RWPE2 (cell line): ENCODE data around the gene TSHZ2.

Source experiments
- ATAC-seq: fragments of 200-7000 bp; cut with Tn5 transposase; 3 replicates; pipeline ENCODE4 v1.9.1; 2021; ENCODE audit warnings: low read depth
- DNase-seq: peaks from one replicate; pipeline ENCODE4 v3.0.0-alpha.2; 2020; ENCODE audit warnings: low spot score
- H3K27ac ChIP-seq: fragments of 450-650 bp; 2 replicates; pipeline ENCODE4 v1.5.1; 2017; ENCODE audit warnings: mild to moderate bottlenecking; ENCODE audit not compliant: poor library complexity, severe bottlenecking
- H3K27me3 ChIP-seq: fragments of 250-450 bp; sonication (Bioruptor Pico); 2 replicates; pipeline ENCODE4 v1.5.1; 2021; ENCODE audit warnings: mild to moderate bottlenecking, moderate library complexity; ENCODE audit not compliant: insufficient read depth, poor library complexity, severe bottlenecking
- H3K36me3 ChIP-seq: fragments of 250-450 bp; sonication (Bioruptor Pico); 2 replicates; pipeline ENCODE4 v1.5.1; 2020; ENCODE audit warnings: low read depth, mild to moderate bottlenecking, moderate library complexity
- H3K4me1 ChIP-seq: fragments of 250-450 bp; sonication (Bioruptor Pico); 2 replicates; pipeline ENCODE4 v1.5.1; 2021; ENCODE audit warnings: mild to moderate bottlenecking, moderate library complexity; ENCODE audit not compliant: insufficient read depth, poor library complexity, severe bottlenecking
- H3K4me3 ChIP-seq: fragments of 250-450 bp; sonication (Bioruptor Pico); 2 replicates; pipeline ENCODE4 v1.5.1; 2021; ENCODE audit warnings: mild to moderate bottlenecking, moderate library complexity; ENCODE audit not compliant: severe bottlenecking
- H3K9me3 ChIP-seq: fragments of 250-450 bp; sonication (Bioruptor Pico); 2 replicates; pipeline ENCODE4 v1.5.1; 2021; ENCODE audit warnings: mild to moderate bottlenecking, moderate library complexity; ENCODE audit not compliant: severe bottlenecking
- TF ChIP-seq, protein P1 (sequence below): fragments of 450-650 bp; IDR thresholded peaks from one replicate; pipeline ENCODE4 v1.5.1; 2017; ENCODE audit warnings: mild to moderate bottlenecking, moderate library complexity; ENCODE audit not compliant: poor library complexity, severe bottlenecking

Gene TSHZ2

DNA sequence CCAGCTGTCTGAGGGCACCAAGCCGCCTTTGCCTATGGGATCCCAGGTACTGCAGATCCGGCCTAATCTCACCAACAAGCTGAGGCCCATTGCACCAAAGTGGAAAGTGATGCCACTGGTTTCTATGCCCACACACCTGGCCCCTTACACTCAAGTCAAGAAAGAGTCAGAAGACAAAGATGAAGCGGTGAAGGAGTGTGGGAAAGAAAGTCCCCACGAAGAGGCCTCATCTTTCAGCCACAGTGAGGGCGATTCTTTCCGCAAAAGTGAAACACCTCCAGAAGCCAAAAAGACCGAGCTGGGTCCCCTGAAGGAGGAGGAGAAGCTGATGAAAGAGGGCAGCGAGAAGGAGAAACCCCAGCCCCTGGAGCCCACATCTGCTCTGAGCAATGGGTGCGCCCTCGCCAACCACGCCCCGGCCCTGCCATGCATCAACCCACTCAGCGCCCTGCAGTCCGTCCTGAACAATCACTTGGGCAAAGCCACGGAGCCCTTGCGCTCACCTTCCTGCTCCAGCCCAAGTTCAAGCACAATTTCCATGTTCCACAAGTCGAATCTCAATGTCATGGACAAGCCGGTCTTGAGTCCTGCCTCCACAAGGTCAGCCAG lies 283.0 kb downstream of the TSHZ2 start:
- Histone ChIP-seq H3K27ac (no peak overlapping the region), H3K27me3 (peaks cover 10% of the 10 kb centered on the region), H3K4me1 (no peaks in the 10 kb centered on the region), H3K36me3 (no peaks in the 10 kb centered on the region), H3K9me3 (no peaks in the 10 kb centered on the region), H3K4me3 (no peak overlapping the region)
- TF ChIP-seq, protein P1, sequence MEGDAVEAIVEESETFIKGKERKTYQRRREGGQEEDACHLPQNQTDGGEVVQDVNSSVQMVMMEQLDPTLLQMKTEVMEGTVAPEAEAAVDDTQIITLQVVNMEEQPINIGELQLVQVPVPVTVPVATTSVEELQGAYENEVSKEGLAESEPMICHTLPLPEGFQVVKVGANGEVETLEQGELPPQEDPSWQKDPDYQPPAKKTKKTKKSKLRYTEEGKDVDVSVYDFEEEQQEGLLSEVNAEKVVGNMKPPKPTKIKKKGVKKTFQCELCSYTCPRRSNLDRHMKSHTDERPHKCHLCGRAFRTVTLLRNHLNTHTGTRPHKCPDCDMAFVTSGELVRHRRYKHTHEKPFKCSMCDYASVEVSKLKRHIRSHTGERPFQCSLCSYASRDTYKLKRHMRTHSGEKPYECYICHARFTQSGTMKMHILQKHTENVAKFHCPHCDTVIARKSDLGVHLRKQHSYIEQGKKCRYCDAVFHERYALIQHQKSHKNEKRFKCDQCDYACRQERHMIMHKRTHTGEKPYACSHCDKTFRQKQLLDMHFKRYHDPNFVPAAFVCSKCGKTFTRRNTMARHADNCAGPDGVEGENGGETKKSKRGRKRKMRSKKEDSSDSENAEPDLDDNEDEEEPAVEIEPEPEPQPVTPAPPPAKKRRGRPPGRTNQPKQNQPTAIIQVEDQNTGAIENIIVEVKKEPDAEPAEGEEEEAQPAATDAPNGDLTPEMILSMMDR: no peak
- no peak for DNase-seq
- no peak for ATAC-seq

DNA sequence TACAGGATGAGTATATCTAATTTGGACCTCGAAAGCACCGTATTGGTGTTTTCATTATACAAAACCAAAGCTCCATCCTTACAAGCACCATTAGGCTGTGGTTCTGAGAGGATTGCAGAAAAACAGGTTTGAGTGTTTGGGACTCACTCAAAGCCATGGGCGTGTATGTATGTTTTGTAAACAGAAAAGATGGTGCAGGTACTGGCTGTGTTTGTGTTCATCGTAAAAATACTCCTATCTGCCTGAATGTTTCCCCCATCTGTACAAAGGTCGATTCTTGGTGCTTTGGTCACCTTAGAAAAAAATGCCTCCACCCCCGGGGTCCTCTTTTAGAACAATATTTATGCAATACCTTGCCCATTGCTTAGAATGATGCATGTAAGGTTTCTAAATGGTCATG lies 286.6 kb downstream of the TSHZ2 start:
- TF ChIP-seq, protein P1: no peak
- Histone ChIP-seq H3K4me1 (no peaks in the 10 kb centered on the region), H3K9me3 (no peaks in the 10 kb centered on the region), H3K27me3 (peaks cover 39% of the 10 kb centered on the region), H3K36me3 (no peaks in the 10 kb centered on the region), H3K4me3 (no peak overlapping the region), H3K27ac (no peak overlapping the region)
- ATAC-seq (no peak), DNase-seq (no peak)

DNA sequence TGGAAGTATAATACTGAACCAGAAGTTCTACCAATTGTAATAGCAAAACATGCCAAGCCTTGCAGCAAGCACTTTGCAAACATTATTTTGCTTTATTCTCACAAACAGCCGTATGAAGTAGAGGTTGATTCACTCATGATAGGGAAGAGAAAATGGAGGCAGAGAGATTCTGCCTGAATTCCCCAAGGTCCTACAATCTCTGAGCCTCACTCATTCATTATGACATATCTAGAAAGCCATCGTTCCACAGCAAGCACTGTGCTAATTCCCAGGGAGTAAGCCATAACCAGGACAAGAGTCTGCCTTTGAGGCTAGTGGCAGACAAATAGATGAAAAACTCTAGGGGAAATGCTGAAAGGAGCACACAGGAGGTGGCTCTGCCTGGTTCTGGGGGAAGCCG lies 288.0 kb downstream of the TSHZ2 start:
- ATAC-seq (no peak), DNase-seq (no peak)

DNA sequence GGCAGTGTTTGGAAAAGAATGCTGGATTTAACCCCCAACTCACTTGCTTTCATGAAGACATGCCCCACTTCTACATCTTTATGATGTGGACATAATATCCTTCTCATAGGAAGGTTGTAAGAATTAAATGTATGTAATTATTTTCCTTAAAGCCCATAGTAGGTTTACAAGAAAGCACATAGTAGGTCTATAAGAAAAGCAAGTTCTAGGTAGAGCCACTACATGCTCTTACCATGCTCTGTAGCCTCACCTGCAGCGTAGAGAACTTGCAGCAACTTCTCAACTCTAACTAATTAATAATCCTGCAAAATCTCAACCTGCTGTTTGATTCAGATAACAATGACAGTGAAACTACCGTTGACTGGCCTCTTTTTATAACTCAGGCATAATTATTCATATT lies 288.4 kb downstream of the TSHZ2 start:
- Histone ChIP-seq H3K4me3 (no peak overlapping the region), H3K36me3 (no peaks in the 10 kb centered on the region), H3K4me1 (no peaks in the 10 kb centered on the region), H3K27me3 (peaks cover 52% of the 10 kb centered on the region), H3K27ac (no peak overlapping the region), H3K9me3 (no peaks in the 10 kb centered on the region)
- TF ChIP-seq, protein P1: no peak
- DNase-seq: no peak
- no peak for ATAC-seq

More for the DNA sequence above, 288.0 kb downstream of the TSHZ2 start:
- TF ChIP-seq, protein P1: no peak
- Histone ChIP-seq H3K36me3 (no peaks in the 10 kb centered on the region), H3K27me3 (peaks cover 50% of the 10 kb centered on the region), H3K27ac (no peak overlapping the region), H3K4me3 (no peak overlapping the region), H3K4me1 (no peaks in the 10 kb centered on the region), H3K9me3 (no peaks in the 10 kb centered on the region)

DNA sequence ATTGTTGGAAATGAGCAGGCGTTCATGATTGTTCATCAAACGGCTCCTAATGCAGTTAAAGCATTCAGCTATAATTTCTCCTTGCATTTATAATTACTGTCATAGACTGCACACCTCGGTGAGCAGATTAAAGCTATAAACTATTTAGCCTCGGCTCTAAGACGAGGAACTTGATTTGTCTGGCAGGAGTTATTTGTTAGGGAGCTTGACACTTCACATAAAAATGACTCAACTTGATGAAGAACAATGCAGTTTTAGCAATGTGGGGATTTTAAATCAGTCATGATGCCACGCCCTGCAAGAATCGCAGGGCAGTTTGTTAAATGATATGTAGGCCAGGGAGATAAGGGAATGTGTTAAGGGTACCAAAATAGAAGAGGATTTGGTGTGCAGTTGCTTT lies 290.2 kb downstream of the TSHZ2 start:
- Histone ChIP-seq H3K4me1 (no peaks in the 10 kb centered on the region), H3K9me3 (no peaks in the 10 kb centered on the region), H3K27me3 (peaks cover 55% of the 10 kb centered on the region), H3K36me3 (no peaks in the 10 kb centered on the region), H3K27ac (no peak overlapping the region), H3K4me3 (no peak overlapping the region)
- DNase-seq: no peak
- ATAC-seq: peak; percentile 44; the same call in 2 of the 3 replicates
- TF ChIP-seq, protein P1: no peak
